Trophoblast cell (in vitro differentiated cells and primary cell): Measurements from ENCODE around the gene CD81.

Source experiments
- DNase-seq, 2 donors: peaks; one replicate each; pipeline ENCODE4 v3.0.0-alpha.2; 2016
- H2AFZ ChIP-seq: 2 replicates; pipeline ENCODE4 v1.6.1; 2013; ENCODE audit warnings: low read length, moderate library complexity, mild to moderate bottlenecking; ENCODE audit not compliant: insufficient read depth, poor library complexity
- H2AK5ac ChIP-seq: 2 replicates; pipeline ENCODE4 v1.6.1; 2013; ENCODE audit warnings: mild to moderate bottlenecking, low read length
- H2BK120ac ChIP-seq: 2 replicates; pipeline ENCODE4 v1.6.1; 2013; ENCODE audit warnings: low read length, mild to moderate bottlenecking, moderate library complexity; ENCODE audit not compliant: insufficient read depth, poor library complexity
- H2BK12ac ChIP-seq: 2 replicates; pipeline ENCODE4 v1.6.1; 2013; ENCODE audit warnings: mild to moderate bottlenecking, low read length, moderate library complexity
- H2BK5ac ChIP-seq: 2 replicates; pipeline ENCODE4 v1.6.1; 2013; ENCODE audit warnings: low read length, low read depth, moderate library complexity, mild to moderate bottlenecking; ENCODE audit not compliant: poor library complexity
- H3K14ac ChIP-seq: 2 replicates; pipeline ENCODE4 v1.6.1; 2013; ENCODE audit warnings: mild to moderate bottlenecking, low read length
- H3K18ac ChIP-seq: 2 replicates; pipeline ENCODE4 v1.6.1; 2013; ENCODE audit warnings: mild to moderate bottlenecking, low read length
- H3K23ac ChIP-seq: 2 replicates; pipeline ENCODE4 v1.6.1; 2013; ENCODE audit warnings: low read length
- H3K27ac ChIP-seq: 2 replicates; pipeline ENCODE4 v1.5.1; 2013; ENCODE audit warnings: low read depth, mild to moderate bottlenecking, inconsistent platforms, low read length, moderate library complexity
- H3K27me3 ChIP-seq: 2 replicates; pipeline ENCODE4 v1.6.1; 2013; ENCODE audit warnings: inconsistent platforms, mild to moderate bottlenecking, low read length, moderate library complexity; ENCODE audit not compliant: insufficient read depth
- H3K36me3 ChIP-seq, 2 experiments: 1 replicate in 1 of 2; 2 replicates in 1 of 2; pipeline ENCODE4 v1.6.1; 2013; ENCODE audit warnings: low read length in 2 of 2, mild to moderate bottlenecking in 2 of 2, moderate library complexity in 1 of 2; ENCODE audit not compliant: insufficient read depth in 2 of 2, control insufficient read depth in 1 of 2
- H3K4ac ChIP-seq: 2 replicates; pipeline ENCODE4 v1.6.1; 2013; ENCODE audit warnings: low read depth, mild to moderate bottlenecking, low read length, moderate library complexity
- H3K4me1 ChIP-seq, 2 experiments: 1 replicate in 1 of 2; 2 replicates in 1 of 2; pipeline ENCODE4 v1.6.1; 2013; ENCODE audit warnings: low read length in 2 of 2, mild to moderate bottlenecking in 2 of 2, moderate library complexity in 1 of 2; ENCODE audit not compliant: insufficient read depth in 2 of 2, control insufficient read depth in 1 of 2
- H3K4me2 ChIP-seq: 2 replicates; pipeline ENCODE4 v1.6.1; 2013; ENCODE audit warnings: inconsistent platforms, mild to moderate bottlenecking, low read length, moderate library complexity
- H3K4me3 ChIP-seq: 2 replicates; pipeline ENCODE4 v1.5.1; 2013; ENCODE audit warnings: mild to moderate bottlenecking, low read depth, low read length, inconsistent platforms
- H3K79me1 ChIP-seq: one replicate; pipeline ENCODE4 v1.6.1; 2013; ENCODE audit warnings: low read length
- H3K79me2 ChIP-seq: 2 replicates; pipeline ENCODE4 v1.6.1; 2013; ENCODE audit warnings: low read length, mild to moderate bottlenecking; ENCODE audit not compliant: control insufficient read depth, insufficient read depth, poor library complexity
- H3K9ac ChIP-seq: 2 replicates; pipeline ENCODE4 v1.6.1; 2013; ENCODE audit warnings: mild to moderate bottlenecking, low read length
- H3K9me3 ChIP-seq: 2 replicates; pipeline ENCODE4 v1.6.1; 2013; ENCODE audit warnings: low read depth, mild to moderate bottlenecking, control low read depth, inconsistent platforms, low read length; ENCODE audit not compliant: insufficient read depth
- H4K12ac ChIP-seq: 2 replicates; pipeline ENCODE4 v1.6.1; 2013; ENCODE audit warnings: low read depth, mild to moderate bottlenecking, low read length, moderate library complexity
- H4K8ac ChIP-seq: 2 replicates; pipeline ENCODE4 v1.6.1; 2013; ENCODE audit warnings: low read depth, mild to moderate bottlenecking, low read length, moderate library complexity
- H4K91ac ChIP-seq: one replicate; pipeline ENCODE4 v1.6.1; 2013; ENCODE audit warnings: low read depth, mild to moderate bottlenecking, low read length, moderate library complexity
- WGBS: extraction: QIAGEN DNeasy Blood & Tissue Kit; methylation state at CpG from one replicate; pipeline ENCODE4 v1.1.7; 2013; ENCODE audit warnings: missing lambda C conversion rate; ENCODE audit not compliant: insufficient read length, insufficient coverage; ENCODE audit errors: extremely low coverage; 5-methylcytosine and 5-hydroxymethylcytosine counted together

CD81 gene

GRCh38 chr11:2389377-2390026, 12.4 kb downstream of the CD81 start:
- no peak for DNase-seq
- Histone ChIP-seq H3K18ac (no peak overlapping the region), H3K36me3 (peaks cover 40 to 50% of the 10 kb centered on the region in 2 experiments), H4K12ac (no peak overlapping the region), H3K79me2 (no peaks in the 10 kb centered on the region), H2BK12ac (no peak overlapping the region), H4K91ac (no peak overlapping the region), H2BK120ac (no peak overlapping the region), H3K4me3 (no peak overlapping the region), H2AFZ (no peak overlapping the region), H3K9ac (no peak overlapping the region), H2BK5ac (no peak overlapping the region), H3K23ac (no peak overlapping the region), H3K27ac (no peak overlapping the region), H3K14ac (no peak overlapping the region), H2AK5ac (no peak overlapping the region), H3K27me3 (no peaks in the 10 kb centered on the region), H3K9me3 (peaks cover 3% of the 10 kb centered on the region), H3K4me1 (peaks cover 2 to 3% of the 10 kb centered on the region in 2 experiments), H3K79me1 (no peaks in the 10 kb centered on the region), H3K4me2 (no peak overlapping the region), H4K8ac (no peak overlapping the region), H3K4ac (no peak overlapping the region)
- no CpG with 5 or more reads among the region's 14 CpGs for WGBS

- Histone ChIP-seq H3K14ac (no peak overlapping the region), H3K4me3 (no peak overlapping the region), H2AK5ac (no peak overlapping the region), H4K91ac (no peak overlapping the region), H3K79me1 (no peaks in the 10 kb centered on the region), H3K23ac (no peak overlapping the region), H3K4me1 (peaks cover 2 to 3% of the 10 kb centered on the region in 2 experiments), H3K27me3 (no peaks in the 10 kb centered on the region), H3K36me3 (peaks cover 46 to 52% of the 10 kb centered on the region in 2 experiments), H2BK12ac (no peak overlapping the region), H3K79me2 (no peaks in the 10 kb centered on the region), H2AFZ (no peak overlapping the region), H3K4me2 (no peak overlapping the region), H4K8ac (no peak overlapping the region), H3K27ac (no peak overlapping the region), H3K18ac (peak overlapping the region; percentile 2), H3K9ac (no peak overlapping the region), H3K4ac (no peak overlapping the region), H2BK120ac (no peak overlapping the region), H2BK5ac (no peak overlapping the region), H3K9me3 (peaks cover 3% of the 10 kb centered on the region), H4K12ac (no peak overlapping the region)
- no CpG with 5 or more reads among the region's 23 CpGs for WGBS
- DNase-seq, result no peak
Observed at GRCh38 chr11:2390091-2390724, 13.1 kb downstream of the CD81 start.

GRCh38 chr11:2390725-2391151, 13.6 kb downstream of the CD81 start:
- Histone ChIP-seq H3K79me2 (no peaks in the 10 kb centered on the region), H3K14ac (no peak overlapping the region), H2BK5ac (no peak overlapping the region), H4K8ac (no peak overlapping the region), H2AFZ (no peak overlapping the region), H3K4me2 (no peak overlapping the region), H3K4ac (no peak overlapping the region), H2BK120ac (no peak overlapping the region), H3K18ac (no peak overlapping the region), H3K79me1 (no peaks in the 10 kb centered on the region), H2BK12ac (no peak overlapping the region), H4K12ac (no peak overlapping the region), H3K9me3 (peaks cover 3% of the 10 kb centered on the region), H3K27me3 (no peaks in the 10 kb centered on the region), H3K27ac (no peak overlapping the region), H3K36me3 (peaks cover 50 to 56% of the 10 kb centered on the region in 2 experiments), H2AK5ac (no peak overlapping the region), H3K4me3 (no peak overlapping the region), H3K9ac (no peak overlapping the region), H3K4me1 (peaks cover 2 to 3% of the 10 kb centered on the region in 2 experiments), H4K91ac (no peak overlapping the region), H3K23ac (no peak overlapping the region)
- DNase-seq, result peak in 1 of 2 donors; percentile 13
- WGBS, result no CpG with 5 or more reads among the region's 8 CpGs

- no peak for DNase-seq
Observed at GRCh38 chr11:2391181-2391975, 14.3 kb downstream of the CD81 start.

More at GRCh38 chr11:2391181-2391975, 14.3 kb downstream of the CD81 start:
- H2BK12ac ChIP-seq, result no peak overlapping the region
- no peaks in the 10 kb centered on the region for H3K79me1 ChIP-seq
- H2AFZ ChIP-seq, result no peak overlapping the region
- H3K79me2 ChIP-seq, result no peaks in the 10 kb centered on the region
- no peak overlapping the region for H4K12ac ChIP-seq
- H4K8ac ChIP-seq, result peak overlapping the region; percentile 29
- no peak overlapping the region for H3K4me3 ChIP-seq
- H4K91ac ChIP-seq, result no peak overlapping the region
- peaks cover 55 to 56% of the 10 kb centered on the region in 2 experiments for H3K36me3 ChIP-seq
- no peak overlapping the region for H3K27ac ChIP-seq
- peaks cover 2 to 3% of the 10 kb centered on the region in 2 experiments for H3K4me1 ChIP-seq
- peaks cover 3% of the 10 kb centered on the region for H3K9me3 ChIP-seq
- no CpG with 5 or more reads among the region's 20 CpGs for WGBS
- no peak overlapping the region for H3K14ac ChIP-seq
- H3K18ac ChIP-seq, result peak overlapping the region; percentile 31
- no peak overlapping the region for H2AK5ac ChIP-seq
- H2BK120ac ChIP-seq, result no peak overlapping the region
- H3K4me2 ChIP-seq, result no peak overlapping the region
- no peak overlapping the region for H2BK5ac ChIP-seq
- H3K9ac ChIP-seq, result no peak overlapping the region
- H3K27me3 ChIP-seq, result no peaks in the 10 kb centered on the region
- H3K4ac ChIP-seq, result peak overlapping the region; percentile 28
- H3K23ac ChIP-seq, result no peak overlapping the region
